Measurements from ENCODE around the gene CCK.
"Not testable (repeated sequence)": the region's sequence is repeated elsewhere in the genome, so short reads cannot be mapped to it uniquely, and the experiment has no call there.

Gene CCK, protein sequence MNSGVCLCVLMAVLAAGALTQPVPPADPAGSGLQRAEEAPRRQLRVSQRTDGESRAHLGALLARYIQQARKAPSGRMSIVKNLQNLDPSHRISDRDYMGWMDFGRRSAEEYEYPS

DNA sequence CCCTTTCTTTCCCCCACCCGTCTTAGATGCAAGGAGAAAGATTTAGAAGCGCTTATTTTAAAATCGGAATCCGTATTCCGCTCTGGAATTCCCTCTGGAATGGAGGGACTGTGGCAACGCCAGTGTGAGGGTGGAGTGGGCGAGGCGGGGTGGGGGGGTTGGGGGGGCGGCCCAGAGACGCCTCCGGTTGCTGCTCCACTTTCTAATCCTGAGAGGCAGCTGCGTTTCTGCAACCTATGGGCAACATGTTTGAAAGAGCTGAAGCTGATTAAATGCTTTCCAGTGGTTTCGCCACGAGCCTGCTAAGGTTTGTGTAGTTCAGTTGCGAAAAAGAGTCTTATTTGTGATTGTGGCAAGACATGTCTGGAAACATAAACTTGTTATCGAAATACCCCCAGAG, at the start of gene CCK:
Gene CCK, minus strand, starts transcription at position 101 of the 400 bp plus-strand sequence. CDS start 2,555 bp downstream, outside the sequence.
- DNase-seq (ENCODE audit: low read depth in 2 of 2): no peak

DNA sequence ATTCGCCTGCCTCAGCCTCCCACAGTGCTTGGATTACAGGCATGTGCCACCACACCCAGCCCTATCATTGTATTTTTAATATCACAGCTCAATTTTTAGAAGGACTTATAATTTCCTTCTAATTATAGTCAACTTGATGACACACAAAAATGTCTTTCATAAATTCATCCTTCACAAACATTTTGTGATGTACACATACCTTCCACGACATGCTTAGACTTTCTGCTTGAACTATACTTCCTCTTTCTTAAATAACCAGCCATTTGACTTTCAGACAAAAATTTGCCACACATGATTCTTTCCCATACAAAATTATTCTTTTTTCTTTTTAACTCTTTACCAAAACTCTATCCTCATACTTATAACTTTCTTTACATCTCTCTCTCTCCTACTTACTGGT, 48.4 kb upstream of the CCK start:
- DNase-seq (ENCODE audit: low read depth in 2 of 2): no peak

DNA sequence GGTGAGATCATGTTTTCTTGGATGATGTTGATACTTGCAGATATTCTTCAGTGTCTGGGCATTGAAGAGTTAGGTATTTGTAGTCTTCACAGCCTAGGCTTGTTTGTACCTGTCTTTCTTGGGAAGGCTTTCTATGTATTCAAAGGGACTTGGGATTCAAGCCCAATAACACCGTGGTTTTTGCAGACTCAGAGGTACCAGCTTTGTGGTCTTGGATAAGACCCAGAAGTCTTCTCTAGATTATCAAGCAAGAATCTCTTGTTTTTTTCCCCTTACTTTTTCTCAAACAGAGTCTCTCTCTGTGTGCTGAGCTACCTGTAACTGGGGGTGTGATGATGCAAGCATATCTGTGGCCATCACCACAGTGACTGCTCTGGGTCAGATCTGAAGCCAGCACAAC, 42.7 kb upstream of the CCK start:
- no peak for DNase-seq (ENCODE audit: low read depth in 2 of 2)

DNA sequence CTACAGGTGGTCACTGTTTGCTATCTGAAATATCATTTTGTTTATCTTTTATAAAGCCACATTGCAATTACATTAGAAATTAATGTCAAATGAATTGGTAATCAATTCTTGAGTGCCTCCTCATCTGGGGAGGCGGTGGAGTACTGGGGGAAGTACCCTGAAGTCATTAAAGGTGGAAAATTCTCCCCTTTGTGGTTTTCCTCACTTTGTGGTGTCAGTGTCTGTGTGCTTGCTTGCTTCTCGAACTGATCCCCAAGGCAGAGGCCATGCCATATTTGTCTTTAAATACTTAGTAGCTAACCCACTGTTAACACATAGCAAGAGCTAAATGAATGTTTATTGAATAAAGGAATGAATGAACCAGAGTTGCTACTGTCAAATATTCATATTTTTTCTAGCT, 40.5 kb upstream of the CCK start:
- no peak for DNase-seq (ENCODE audit: low read depth in 2 of 2)

DNA sequence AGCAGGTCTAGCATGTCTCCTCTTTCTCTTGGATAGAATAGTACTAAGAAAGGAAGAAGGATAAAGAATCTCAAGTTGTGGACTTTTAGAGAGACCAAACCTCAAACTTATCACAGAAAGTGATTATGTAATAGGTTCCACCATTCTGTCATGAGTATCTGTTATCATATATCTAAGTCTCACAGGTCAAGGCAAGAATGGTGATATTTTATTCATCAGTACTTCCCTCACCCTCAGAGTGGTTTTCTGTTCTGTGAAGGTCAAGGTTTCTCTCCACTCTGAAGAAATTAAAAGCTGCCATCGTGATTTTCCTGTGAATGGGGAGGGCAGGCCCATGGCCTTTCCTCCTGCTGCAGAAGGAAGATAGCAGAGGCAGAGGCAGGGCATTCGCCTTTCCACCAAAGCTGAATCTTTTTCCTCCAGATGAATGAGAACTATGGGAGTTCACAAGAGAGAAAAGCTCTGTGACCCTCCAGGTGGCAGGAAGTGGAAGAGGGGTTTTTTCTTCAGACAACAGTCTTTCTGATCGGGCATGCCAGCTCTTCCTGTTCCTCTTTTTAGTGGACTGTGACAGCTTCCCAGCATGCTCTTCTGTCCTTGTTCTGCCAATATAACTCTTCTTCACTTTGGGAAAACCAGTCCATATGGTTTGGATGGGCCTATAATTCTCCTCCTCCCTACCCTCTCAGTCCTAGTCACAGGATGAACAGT, 37.1 kb upstream of the CCK start:
- no peak for DNase-seq (ENCODE audit: low read depth in 2 of 2)

DNA sequence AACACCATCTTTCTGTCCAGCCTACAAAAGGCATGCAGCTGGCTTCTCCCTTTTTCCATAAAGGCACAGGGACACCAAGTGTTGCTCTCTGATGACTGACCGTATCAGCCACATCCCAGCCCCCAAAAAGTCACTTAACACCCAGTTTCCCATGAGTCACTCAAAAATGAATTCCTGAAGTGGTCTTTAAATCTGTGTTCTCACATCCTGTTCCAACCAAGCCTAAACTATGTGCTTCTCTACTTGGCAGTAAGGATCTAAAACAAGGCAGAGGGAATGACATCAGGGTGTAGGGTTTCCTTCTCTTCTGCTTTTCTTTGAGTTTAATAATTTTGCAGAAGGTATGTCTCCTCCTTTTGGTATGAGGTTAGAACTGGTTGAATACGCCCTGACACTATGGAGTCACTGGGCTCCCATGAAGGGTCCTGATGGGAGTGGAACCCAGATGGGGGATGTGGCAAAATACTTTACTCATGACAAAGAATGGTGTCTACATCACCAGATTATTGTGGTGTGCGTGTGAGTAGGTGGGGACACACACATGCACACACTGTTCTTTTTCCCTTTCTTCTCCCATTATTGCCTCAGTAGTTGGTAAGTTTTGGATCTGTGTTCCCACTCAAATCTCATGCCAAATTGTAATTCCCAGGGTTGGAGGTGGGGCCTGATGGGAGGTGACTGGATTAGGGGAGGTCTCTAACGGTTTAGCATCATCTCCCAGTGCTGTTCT, 35.6 kb upstream of the CCK start:
- no peak for DNase-seq (ENCODE audit: low read depth in 2 of 2)

DNA sequence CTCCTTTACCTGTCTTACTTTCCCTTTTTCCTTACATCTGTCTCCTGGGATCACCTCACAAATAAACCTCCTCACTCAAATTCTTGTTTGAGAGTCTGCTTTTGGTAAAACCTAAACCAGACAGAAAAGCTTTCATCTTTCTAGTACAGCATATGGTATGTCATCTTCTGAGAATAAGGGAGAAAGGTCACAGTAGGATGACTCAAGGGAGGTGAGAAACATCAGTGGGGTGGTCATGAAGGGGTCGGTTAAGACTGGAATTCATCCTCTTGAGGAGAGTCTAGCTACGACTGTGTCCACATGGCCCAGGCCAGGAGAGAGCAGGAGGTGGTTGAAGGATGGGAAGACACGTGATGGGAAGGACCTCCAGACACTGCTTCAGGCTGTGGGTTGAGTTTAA, 34.8 kb upstream of the CCK start:
- no peak for DNase-seq (ENCODE audit: low read depth in 2 of 2)

DNA sequence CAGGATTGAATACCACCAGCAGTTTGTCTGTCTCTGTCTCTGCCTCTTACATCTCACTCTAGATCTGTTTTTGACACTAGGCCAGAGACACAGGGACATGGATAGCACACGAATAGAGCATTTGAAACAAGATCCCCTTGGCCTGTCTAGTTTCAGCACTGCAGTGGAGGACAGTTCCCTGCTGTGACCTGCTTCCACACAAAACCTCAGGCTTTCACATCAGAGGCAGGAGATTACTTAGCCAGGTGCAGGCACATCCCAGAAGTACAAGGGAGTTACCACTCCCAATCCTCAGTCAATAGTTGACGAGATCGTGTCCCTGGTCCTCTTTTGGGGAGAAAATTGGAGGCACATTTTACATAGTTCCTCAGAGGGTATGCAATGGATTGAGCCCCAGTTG, 34.0 kb upstream of the CCK start:
- no peak for DNase-seq (ENCODE audit: low read depth in 2 of 2)

DNA sequence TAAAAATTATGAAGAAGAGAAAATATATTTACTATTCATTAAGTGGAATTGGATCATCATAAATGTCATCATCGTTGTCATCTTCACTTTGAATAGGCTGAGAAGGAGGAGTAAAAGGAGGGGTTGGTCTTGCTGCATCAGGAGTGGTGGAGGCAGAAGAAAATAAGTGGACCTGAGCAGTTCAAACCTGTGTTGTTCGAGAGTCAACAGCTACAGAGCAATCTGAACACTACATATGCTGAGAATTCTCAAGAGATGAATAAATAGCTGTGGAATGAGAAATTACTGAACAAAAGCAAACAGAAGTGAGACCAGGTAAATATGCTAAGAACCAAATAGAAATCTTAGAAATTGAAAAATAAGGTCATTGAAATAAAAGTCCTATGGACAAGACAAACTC, 32.3 kb upstream of the CCK start:
- no peak for DNase-seq (ENCODE audit: low read depth in 2 of 2)

DNA sequence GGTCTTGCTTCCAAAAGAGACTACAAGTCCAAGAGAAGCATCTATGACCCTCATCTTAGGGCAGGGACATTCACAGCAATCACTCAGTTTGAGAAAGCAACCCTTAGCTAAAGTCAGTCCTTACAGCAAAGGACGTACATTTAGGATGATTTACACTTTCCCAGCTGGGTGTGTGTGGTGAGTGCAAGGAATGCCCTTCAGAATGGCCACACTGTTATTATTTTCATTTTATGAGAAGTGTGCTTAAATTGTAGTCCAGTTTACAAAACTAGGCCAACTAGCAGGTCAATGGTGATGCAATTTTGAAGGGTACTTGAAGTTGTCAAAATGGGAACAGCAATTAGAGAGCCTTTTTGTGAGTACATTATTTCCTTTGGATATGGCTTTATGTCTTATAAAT, 26.0 kb upstream of the CCK start:
- no peak for DNase-seq (ENCODE audit: low read depth in 2 of 2)

DNA sequence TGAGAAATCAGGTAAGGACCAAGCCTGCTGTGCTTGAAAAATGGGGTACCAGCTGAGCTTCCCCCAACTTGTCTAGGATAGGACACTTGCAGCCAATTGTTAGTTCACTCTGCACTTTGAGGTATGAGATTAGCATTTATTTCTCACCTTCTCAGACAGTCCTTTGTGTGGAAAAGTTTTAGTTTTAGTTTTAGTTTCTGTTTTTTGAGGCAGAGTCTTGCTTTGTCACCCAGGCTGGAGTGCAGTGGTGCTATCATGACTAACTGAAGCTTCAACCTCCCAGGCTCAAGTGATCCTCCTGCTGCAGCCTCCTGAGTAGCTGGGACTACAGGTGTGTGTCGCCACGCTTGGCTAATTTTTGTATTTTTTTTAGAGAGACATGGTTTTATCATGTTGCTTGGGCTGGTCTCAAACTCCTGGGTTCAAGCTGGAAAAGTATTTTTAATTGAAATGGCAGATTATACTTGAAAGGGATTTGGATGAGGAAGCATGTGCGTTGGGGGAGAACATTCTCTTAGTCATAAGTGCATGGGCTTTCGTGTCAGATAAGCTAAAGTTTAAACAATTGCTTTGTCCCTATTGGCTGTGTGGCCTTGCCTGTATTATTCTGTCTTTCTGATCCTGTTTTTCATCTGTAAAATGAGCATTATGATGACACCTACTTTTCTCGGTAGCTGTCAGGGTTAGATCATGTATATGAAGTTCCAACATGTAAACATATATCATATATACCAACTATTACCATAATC, 25.2 kb upstream of the CCK start:
- no peak for DNase-seq (ENCODE audit: low read depth in 2 of 2)

DNA sequence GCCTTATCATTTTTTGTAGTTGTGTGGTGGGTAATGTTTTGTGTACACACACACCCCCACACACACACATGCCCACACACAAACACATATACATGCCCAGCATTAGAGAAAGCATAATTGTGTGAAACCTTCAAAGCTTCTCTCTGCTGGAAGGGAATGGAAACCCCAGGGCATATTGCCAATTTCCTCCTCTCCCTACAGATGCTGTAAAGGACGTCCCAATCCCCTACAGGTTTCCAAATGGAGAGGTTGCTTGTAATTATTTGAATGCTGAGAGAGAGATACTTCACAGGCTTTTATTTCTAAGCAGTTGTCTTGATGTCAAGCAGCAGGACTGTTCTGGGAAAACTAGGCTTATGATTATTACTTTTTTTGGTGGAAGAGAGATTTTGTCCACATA, 23.0 kb upstream of the CCK start:
- DNase-seq (ENCODE audit: low read depth in 2 of 2): no peak

DNA sequence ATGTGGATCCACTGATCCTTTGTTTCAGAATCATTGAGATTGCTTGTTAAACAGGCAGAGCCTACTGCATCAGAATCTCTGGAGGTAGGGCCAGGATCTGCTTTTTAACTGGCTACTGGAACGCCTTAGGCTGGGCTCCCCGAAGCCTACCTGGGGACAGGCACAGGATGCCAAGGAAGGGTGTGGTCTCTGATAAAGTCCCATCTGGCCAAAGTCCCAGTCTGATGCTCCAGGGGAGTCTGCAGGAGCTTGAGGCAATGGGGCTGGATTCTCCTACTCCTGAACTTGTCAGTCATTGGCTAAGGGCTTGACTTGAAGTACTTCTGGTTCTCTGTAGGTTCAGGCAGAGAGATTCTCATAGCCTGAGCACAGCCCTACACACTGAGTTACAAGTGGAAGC, 22.4 kb upstream of the CCK start:
- no peak for DNase-seq (ENCODE audit: low read depth in 2 of 2)

DNA sequence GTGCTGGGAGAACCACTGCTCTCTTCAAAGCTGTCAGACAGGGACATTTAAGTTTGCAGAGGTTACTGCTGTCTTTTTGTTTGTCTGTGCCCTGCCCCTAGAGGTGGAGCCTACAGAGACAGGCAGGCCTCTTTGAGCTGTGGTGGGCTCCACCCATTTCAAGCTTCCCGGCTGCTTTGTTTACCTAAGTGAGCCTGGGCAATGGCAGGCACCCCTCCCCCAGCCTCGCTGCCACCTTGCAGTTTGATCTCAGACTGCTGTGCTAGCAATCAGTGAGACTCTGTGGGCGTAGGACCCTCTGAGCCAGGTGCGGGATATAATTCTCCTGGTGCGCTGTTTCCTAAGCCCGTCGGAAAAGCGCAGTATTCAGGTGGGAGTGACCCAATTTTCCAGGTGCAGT, 21.4 kb upstream of the CCK start:
- DNase-seq (ENCODE audit: low read depth in 2 of 2): not testable (repeated sequence)

DNA sequence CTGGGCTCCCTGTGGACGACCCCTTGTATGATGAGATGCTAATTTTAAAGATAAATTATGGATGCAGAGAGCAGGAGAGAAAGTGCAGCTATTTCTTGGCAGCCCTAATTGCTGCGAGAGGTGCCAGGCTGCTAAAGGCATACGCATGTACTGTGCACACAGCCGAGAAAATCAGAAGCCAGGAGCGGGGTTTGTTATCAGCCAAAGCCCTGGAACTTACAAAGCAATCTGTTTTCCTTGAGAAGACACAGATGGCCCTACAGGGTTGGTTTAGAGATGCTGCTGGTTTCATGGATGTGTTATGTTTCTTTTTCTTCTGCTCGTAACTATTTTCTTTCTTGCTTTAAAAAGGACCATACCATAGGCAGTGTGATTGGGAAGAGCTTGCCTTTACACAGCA, 11.7 kb upstream of the CCK start:
- DNase-seq (ENCODE audit: low read depth in 2 of 2): no peak

DNA sequence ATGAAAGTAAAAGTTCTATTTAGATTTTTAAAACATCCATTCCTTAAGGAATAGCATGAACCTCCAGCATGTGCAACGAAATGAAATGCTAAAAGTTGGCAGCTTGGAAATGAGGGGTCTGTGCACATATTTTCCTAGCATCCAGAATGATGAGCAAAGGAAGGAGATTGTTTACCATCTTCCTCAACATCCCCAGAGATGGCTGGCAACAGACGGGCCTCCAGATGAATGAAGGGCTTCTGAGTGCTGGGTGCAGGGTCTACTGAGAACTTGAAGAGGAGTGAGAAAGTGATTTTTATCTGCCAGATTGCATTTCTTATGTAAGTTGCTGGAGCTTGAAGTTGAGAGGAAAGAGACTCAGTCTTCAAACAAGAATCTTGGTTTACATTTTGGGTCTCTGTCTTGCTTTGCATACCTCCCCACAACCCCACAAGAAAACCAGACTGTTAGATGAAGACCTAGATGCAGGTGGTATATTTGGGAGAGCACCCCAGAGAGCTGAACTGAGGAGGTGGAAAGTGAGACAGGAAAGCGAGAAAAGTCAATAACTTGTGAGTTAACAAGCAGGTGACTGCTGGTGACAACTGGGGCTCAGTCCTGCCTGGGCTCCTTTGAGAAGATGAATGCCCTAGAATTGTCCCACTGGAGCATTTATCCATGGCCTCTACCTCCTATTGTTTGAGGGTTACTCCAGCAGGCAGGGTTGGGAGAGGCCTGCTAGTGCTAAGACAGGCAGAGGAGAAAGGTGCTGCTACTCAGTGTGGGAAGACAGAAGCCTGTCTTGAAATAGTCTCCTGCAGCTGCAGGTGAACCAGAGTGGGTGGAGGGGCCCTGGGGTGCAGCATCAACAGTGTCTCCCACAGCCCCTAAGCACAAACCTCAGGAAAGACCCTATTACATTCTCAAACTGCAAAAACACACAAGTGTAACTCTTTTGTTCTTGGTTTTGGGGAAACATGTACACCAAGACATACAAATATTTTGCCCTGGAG, 10.5 kb upstream of the CCK start:
- DNase-seq (ENCODE audit: low read depth in 2 of 2): no peak

DNA sequence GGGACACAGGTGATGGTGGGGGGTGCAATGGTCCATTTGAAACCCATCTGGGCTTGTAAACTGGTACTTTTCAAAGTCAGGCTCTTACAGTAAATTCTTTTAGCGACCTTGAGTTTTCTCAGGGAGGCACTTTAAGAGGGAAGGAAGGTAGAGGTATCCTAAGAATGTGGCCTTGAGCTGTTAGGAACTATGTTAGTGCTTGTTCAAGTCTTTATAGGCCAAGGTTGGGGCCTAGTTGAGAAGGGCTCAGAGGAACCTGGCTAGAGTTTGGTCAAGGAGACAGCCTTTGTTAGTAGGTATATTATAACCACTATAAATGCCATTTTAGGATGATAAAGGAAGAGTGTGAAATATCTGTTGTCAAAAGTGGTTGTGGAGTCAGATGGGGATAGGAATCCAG, 9.2 kb upstream of the CCK start:
- no peak for DNase-seq (ENCODE audit: low read depth in 2 of 2)

DNA sequence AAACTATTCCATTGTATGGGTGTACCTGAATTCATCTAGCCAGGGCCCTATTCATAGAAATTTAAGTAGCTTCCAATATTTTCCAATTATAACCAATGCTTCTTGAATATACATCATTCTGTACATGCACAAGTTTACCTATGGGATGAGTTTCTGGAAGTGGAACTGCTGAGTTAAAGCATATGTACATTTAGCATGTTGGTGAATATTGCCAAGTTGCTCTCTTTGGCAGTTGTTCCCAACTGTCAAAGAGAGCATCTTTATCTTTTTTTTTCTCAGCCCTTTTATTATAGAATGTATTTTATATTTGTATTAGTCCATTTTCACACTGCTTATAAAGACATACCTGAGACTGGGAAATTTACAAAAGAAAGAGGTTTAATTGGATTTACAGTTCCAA, 8.3 kb upstream of the CCK start:
- DNase-seq (ENCODE audit: low read depth in 2 of 2): no peak

DNA sequence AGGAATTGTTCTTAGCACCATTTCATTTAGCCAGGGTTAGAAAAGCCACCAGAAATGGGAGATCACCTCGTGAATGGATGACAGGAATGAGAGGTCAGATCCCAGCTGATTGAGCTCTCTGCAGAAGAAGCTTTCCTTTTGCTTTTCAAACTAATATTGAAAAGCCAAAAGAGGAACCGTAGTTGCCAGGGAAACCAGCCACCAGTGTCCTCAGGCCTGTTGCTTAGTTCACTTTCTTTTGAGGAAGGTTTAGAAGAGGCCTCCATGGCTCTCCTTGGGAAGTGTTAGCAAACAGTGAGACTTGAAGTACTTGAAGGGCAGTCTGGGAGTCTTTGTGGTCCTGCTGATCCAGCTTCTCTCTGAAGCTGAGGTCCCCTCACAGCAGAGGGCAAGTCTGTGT, 7.4 kb upstream of the CCK start:
- no peak for DNase-seq (ENCODE audit: low read depth in 2 of 2)

DNA sequence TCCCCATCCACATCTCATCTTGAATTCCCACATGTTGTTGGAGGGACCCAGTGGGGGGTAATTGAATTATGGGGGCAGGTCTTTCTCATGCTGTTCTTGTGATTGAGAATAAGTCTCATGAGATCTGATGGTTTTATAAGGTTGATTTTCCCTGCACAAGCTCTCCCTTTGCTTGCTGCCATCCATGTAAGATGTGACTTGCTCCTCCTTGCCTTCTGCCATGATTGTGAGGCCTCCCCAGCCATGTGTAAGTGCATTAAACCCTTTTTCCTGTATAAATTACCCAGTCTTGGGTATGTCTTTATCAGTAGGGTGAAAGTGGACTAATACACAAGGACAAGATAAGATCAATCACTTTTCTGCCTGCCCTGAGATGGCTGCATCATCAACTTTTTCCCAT, 5.8 kb upstream of the CCK start:
- DNase-seq (ENCODE audit: low read depth in 2 of 2): no peak

DNA sequence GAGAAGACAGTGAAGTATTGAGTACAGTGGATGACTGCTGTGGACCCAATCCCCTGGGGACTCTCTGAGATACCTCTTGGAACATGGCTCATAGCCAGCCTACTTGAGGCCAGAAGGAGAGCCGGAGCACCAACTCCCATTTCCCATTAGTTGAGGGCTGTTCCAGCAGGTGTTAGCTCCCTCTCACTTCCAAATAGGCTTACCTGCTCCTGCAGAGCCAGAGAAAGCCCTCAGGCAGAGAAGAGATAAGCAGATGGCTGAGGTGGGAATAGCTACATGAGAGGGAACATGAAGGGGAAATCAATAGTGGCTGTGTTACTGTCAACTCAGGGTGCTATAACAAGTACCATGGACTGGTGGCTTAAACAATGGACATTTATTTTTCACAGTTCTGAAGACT, 4.6 kb upstream of the CCK start:
- DNase-seq (ENCODE audit: low read depth in 2 of 2): no peak

DNA sequence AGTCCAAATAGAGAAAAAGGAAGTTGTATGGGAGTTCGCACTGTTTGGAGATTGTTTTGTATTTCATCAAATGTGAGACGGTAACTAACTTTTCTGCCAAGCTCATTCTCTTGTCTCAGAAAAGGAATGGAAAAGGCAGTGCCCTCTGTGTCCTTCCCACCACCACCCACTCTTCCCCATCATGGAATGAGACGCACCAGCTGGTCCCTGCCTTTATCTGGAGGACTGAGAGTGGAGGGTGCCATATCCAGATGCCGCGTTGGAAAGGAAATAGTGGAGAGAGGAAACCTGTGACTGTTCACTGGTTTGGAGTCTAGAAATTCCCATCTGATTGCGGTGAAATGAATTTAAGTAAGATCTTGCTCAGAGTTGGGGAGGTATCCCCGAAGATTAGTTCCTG, 3.7 kb upstream of the CCK start:
- DNase-seq (ENCODE audit: low read depth in 2 of 2): no peak

Measured in stimulated activated CD8-positive, alpha-beta memory T cell treated with anti-CD3 and anti-CD28 coated beads, Interleukin-7, amount 100 ng/mL, for 1 hour (primary cell).